ENCODE measurements around the gene EFCAB11. TPM values are rescaled to one million over a fixed set of nuclear protein-coding genes. Genes with fewer than 3 reads are reported as not detected.

EFCAB11 gene
- total RNA-seq, 1 donor from 2014 or later = 7.5 TPM

DNA sequence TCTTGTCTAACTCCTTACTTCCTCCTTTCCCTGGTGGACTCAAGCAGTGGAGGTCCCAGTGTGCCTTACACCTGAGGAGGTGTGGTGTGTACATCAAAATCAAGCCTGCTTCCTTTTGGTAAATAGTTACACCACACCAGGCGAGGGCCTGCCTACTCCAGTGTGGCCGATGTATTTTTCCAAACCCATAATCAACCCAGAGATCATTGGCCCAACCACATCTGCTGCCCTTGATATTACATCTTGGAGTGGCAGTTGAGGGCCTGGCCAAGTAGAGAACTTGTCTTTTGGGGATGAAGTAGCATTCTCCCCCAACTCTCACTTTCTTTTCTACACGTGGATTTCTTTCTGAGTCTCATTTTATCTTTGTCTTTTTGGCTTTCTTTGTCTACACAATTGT is 187.4 kb downstream of the EFCAB11 start:
- TF ChIP-seq EZH2 (IDR thresholded peaks at IDR 0.05; ENCODE audit: insufficient read depth, low read length) = no peak
- TF ChIP-seq, protein P1, sequence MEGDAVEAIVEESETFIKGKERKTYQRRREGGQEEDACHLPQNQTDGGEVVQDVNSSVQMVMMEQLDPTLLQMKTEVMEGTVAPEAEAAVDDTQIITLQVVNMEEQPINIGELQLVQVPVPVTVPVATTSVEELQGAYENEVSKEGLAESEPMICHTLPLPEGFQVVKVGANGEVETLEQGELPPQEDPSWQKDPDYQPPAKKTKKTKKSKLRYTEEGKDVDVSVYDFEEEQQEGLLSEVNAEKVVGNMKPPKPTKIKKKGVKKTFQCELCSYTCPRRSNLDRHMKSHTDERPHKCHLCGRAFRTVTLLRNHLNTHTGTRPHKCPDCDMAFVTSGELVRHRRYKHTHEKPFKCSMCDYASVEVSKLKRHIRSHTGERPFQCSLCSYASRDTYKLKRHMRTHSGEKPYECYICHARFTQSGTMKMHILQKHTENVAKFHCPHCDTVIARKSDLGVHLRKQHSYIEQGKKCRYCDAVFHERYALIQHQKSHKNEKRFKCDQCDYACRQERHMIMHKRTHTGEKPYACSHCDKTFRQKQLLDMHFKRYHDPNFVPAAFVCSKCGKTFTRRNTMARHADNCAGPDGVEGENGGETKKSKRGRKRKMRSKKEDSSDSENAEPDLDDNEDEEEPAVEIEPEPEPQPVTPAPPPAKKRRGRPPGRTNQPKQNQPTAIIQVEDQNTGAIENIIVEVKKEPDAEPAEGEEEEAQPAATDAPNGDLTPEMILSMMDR (IDR thresholded peaks at IDR 0.05; ENCODE audit: insufficient read depth, low read depth, low read length) = no peak
- FAIRE-seq = no peak
- no peak overlapping the region for H2AFZ ChIP-seq (ENCODE audit: low read depth, low read length)

DNA sequence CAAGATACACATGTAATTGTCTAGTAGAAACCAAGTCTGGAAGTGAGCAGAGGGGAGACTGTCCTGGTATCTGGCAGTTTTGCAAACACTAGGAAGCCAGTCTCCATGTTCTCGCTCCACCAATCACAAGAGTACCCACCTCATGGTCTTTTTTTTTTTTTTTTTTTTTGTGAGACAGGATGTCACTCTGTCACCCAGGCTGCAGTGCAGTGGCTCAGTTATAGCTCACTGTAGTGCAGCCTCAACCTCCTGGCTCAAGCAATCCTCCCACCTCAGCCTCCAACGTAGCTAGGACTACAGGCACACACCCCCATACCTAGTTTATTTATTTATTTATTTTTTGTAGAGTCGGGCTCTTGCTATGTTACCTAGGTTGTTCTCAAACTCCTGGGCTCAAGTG is 189.2 kb downstream of the EFCAB11 start:
- H3K4me3 Mint-ChIP-seq (ENCODE audit: unreplicated experiment) = no peak overlapping the region
- H3K27ac Mint-ChIP-seq (ENCODE audit: unreplicated experiment) = no peak overlapping the region
- H3K36me3 Mint-ChIP-seq (ENCODE audit: low read depth, unreplicated experiment) = no peaks in the 10 kb centered on the region

More for the DNA sequence above, 187.4 kb downstream of the EFCAB11 start:
- Histone ChIP-seq H3K4me3 (ENCODE audit: insufficient read depth, low read depth, low read length) (no peak overlapping the region), H3K36me3 (ENCODE audit: insufficient read depth, low read length) (no peaks in the 10 kb centered on the region), H3K27ac (ENCODE audit: low read depth, low read length) (no peak overlapping the region), H3K9ac (ENCODE audit: low read length) (no peak overlapping the region), H3K9me3 (ENCODE audit: insufficient read depth, low read depth, low read length) (no peaks in the 10 kb centered on the region), H3K27me3 (ENCODE audit: insufficient read depth, low read length) (peaks cover 2% of the 10 kb centered on the region), H3K4me1 (ENCODE audit: insufficient read depth, low read length) (peaks cover 11% of the 10 kb centered on the region), H3K79me2 (ENCODE audit: insufficient read depth, low read length) (no peaks in the 10 kb centered on the region), H3K4me2 (ENCODE audit: low read length) (no peak overlapping the region), H4K20me1 (ENCODE audit: insufficient read depth, low read length) (no peaks in the 10 kb centered on the region)
- Mint-ChIP-seq H3K9me3 (ENCODE audit: unreplicated experiment) (no peaks in the 10 kb centered on the region), H3K36me3 (ENCODE audit: low read depth, unreplicated experiment) (no peaks in the 10 kb centered on the region), H3K27me3 (ENCODE audit: low read depth, unreplicated experiment) (no peaks in the 10 kb centered on the region), H3K4me1 (ENCODE audit: low read depth, unreplicated experiment) (no peaks in the 10 kb centered on the region), H3K27ac (ENCODE audit: unreplicated experiment) (no peak overlapping the region), H3K4me3 (ENCODE audit: unreplicated experiment) (no peak overlapping the region)
- DNase-seq (ENCODE audit: low read depth) = no peak

DNA sequence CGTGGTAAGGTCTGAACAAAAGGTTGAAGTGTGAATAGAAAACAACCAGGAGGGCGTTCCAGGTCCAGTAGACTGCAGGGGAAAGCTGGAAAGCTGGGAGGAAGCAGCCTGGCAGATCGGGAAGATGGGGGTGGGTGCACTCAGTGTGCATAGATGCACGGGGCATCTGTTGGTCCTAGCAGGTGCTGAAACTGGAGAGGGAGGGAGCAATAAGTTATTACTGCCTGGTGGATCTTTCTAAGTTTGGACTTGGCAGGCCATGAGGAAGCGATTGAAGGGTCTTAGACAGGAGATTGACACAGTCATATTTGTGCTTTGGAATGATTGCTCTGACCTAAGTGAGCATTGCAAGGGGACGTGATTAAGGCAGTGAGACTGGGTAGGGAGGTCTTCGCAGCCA is 194.4 kb downstream of the EFCAB11 start:
- Histone ChIP-seq H3K4me2 (ENCODE audit: low read length) (no peak overlapping the region), H4K20me1 (ENCODE audit: insufficient read depth, low read length) (no peaks in the 10 kb centered on the region)
- H3K36me3 Mint-ChIP-seq (ENCODE audit: low read depth, unreplicated experiment) = no peaks in the 10 kb centered on the region

More for the DNA sequence above, 189.2 kb downstream of the EFCAB11 start:
- Mint-ChIP-seq H3K9me3 (ENCODE audit: unreplicated experiment) (peaks cover 4% of the 10 kb centered on the region), H3K27me3 (ENCODE audit: low read depth, unreplicated experiment) (peaks cover 8% of the 10 kb centered on the region), H3K4me1 (ENCODE audit: low read depth, unreplicated experiment) (no peaks in the 10 kb centered on the region)
- Histone ChIP-seq H3K36me3 (ENCODE audit: insufficient read depth, low read length) (no peaks in the 10 kb centered on the region), H3K4me1 (ENCODE audit: insufficient read depth, low read length) (no peaks in the 10 kb centered on the region), H3K9me3 (ENCODE audit: insufficient read depth, low read depth, low read length) (no peaks in the 10 kb centered on the region), H3K79me2 (ENCODE audit: insufficient read depth, low read length) (no peaks in the 10 kb centered on the region), H3K4me3 (ENCODE audit: insufficient read depth, low read depth, low read length) (no peak overlapping the region), H3K27ac (ENCODE audit: low read depth, low read length) (no peak overlapping the region), H3K27me3 (ENCODE audit: insufficient read depth, low read length) (peaks cover 2% of the 10 kb centered on the region), H3K9ac (ENCODE audit: low read length) (no peak overlapping the region), H2AFZ (ENCODE audit: low read depth, low read length) (no peak overlapping the region), H3K4me2 (ENCODE audit: low read length) (no peak overlapping the region), H4K20me1 (ENCODE audit: insufficient read depth, low read length) (no peaks in the 10 kb centered on the region)
- FAIRE-seq (no peak), DNase-seq (ENCODE audit: low read depth) (no peak)
- TF ChIP-seq, protein P1 (IDR thresholded peaks at IDR 0.05; ENCODE audit: insufficient read depth, low read depth, low read length) = no peak
- TF ChIP-seq EZH2 (IDR thresholded peaks at IDR 0.05; ENCODE audit: insufficient read depth, low read length) = no peak

More for the DNA sequence above, 194.4 kb downstream of the EFCAB11 start:
- Histone ChIP-seq H3K79me2 (ENCODE audit: insufficient read depth, low read length) (no peaks in the 10 kb centered on the region), H3K9ac (ENCODE audit: low read length) (no peak overlapping the region), H3K36me3 (ENCODE audit: insufficient read depth, low read length) (no peaks in the 10 kb centered on the region), H3K27ac (ENCODE audit: low read depth, low read length) (no peak overlapping the region), H2AFZ (ENCODE audit: low read depth, low read length) (no peak overlapping the region), H3K27me3 (ENCODE audit: insufficient read depth, low read length) (peaks cover 2% of the 10 kb centered on the region), H3K9me3 (ENCODE audit: insufficient read depth, low read depth, low read length) (no peaks in the 10 kb centered on the region), H3K4me3 (ENCODE audit: insufficient read depth, low read depth, low read length) (no peak overlapping the region), H3K4me1 (ENCODE audit: insufficient read depth, low read length) (peaks cover 3% of the 10 kb centered on the region)
- H3K4me1 Mint-ChIP-seq (ENCODE audit: low read depth, unreplicated experiment) = peaks cover 17% of the 10 kb centered on the region
- no peak for TF ChIP-seq EZH2 (IDR thresholded peaks at IDR 0.05; ENCODE audit: insufficient read depth, low read length)
- TF ChIP-seq, protein P1 (IDR thresholded peaks at IDR 0.05; ENCODE audit: insufficient read depth, low read depth, low read length) = no peak
- DNase-seq (ENCODE audit: low read depth) (no peak), FAIRE-seq (no peak)
- H3K9me3 Mint-ChIP-seq (ENCODE audit: unreplicated experiment) = peaks cover 6% of the 10 kb centered on the region
- peaks cover 8% of the 10 kb centered on the region for H3K27me3 Mint-ChIP-seq (ENCODE audit: low read depth, unreplicated experiment)
- H3K27ac Mint-ChIP-seq (ENCODE audit: unreplicated experiment) = no peak overlapping the region
- no peak overlapping the region for H3K4me3 Mint-ChIP-seq (ENCODE audit: unreplicated experiment)
